AG04450 (cell line): ENCODE measurements around the gene LARGE1. TPM values are rescaled to one million over a fixed set of nuclear protein-coding genes. Genes with fewer than 3 reads are reported as not detected.

Source experiments
- CTCF ChIA-PET: fragments of 300-600, 350-600 bp; formaldehyde crosslinking; extraction: SDS; loops from one replicate; lab custom pipeline; 2022; ENCODE audit warnings: antibody characterized with exemption, inconsistent platforms; lab: Charles Lee
- POLR2A ChIA-PET: fragments of 350-600 bp; formaldehyde crosslinking; extraction: SDS; loops from one replicate; lab custom pipeline; 2021; ENCODE audit warnings: antibody characterized with exemption, inconsistent platforms; lab: Yijun Ruan, JAX
- DNase-seq: peaks from one replicate; pipeline ENCODE4 v3.0.0-alpha.2; 2011; ENCODE audit warnings: low read depth, low spot score
- H3K27ac ChIP-seq: one replicate; pipeline ENCODE4 v1.5.1; 2012; ENCODE audit warnings: low read depth, low read length, control low read depth
- H3K27me3 ChIP-seq: one replicate; pipeline ENCODE4 v1.6.0; 2012; ENCODE audit warnings: low read length; ENCODE audit not compliant: control insufficient read depth, insufficient read depth
- H3K4me3 ChIP-seq: 2 replicates; pipeline ENCODE4 v1.5.1; 2011; ENCODE audit warnings: mild to moderate bottlenecking, low read depth, low read length, control low read depth
- H3K9me3 ChIP-seq: 2 replicates; pipeline ENCODE4 v1.5.1; 2012; ENCODE audit warnings: low read length; ENCODE audit not compliant: control insufficient read depth, insufficient read depth
- polyA plus RNA-seq: library from polyadenylated mRNA; depleted of rRNA; stranded (reverse); fragments of >200 nt; gene quantifications from 2 replicates; pipeline ENCODE4 v1.2.3, GENCODE V29; 2011
- TF ChIP-seq, protein P1 (sequence below): IDR thresholded peaks from 2 replicates; pipeline ENCODE4 v1.5.1; 2011; ENCODE audit warnings: low read depth, low read length, control low read depth, inconsistent platforms

The LARGE1 gene
- polyA plus RNA-seq, 1 experiment: 8.4 TPM

- Histone ChIP-seq H3K9me3 (peaks cover 3% of the 10 kb centered on the region), H3K27ac (no peak overlapping the region), H3K27me3 (no peaks in the 10 kb centered on the region), H3K4me3 (no peak overlapping the region)
- DNase-seq: no peak
- TF ChIP-seq, protein P1, sequence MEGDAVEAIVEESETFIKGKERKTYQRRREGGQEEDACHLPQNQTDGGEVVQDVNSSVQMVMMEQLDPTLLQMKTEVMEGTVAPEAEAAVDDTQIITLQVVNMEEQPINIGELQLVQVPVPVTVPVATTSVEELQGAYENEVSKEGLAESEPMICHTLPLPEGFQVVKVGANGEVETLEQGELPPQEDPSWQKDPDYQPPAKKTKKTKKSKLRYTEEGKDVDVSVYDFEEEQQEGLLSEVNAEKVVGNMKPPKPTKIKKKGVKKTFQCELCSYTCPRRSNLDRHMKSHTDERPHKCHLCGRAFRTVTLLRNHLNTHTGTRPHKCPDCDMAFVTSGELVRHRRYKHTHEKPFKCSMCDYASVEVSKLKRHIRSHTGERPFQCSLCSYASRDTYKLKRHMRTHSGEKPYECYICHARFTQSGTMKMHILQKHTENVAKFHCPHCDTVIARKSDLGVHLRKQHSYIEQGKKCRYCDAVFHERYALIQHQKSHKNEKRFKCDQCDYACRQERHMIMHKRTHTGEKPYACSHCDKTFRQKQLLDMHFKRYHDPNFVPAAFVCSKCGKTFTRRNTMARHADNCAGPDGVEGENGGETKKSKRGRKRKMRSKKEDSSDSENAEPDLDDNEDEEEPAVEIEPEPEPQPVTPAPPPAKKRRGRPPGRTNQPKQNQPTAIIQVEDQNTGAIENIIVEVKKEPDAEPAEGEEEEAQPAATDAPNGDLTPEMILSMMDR: no peak
- ChIA-PET CTCF (no interaction called here), POLR2A (no interaction called here)
Observed at GRCh38 chr22:33895444-33895843, 24.8 kb downstream of the LARGE1 start.

GRCh38 chr22:33894515-33894914 lies 25.8 kb downstream of the LARGE1 start:
- Histone ChIP-seq H3K4me3 (no peak overlapping the region), H3K27me3 (no peaks in the 10 kb centered on the region), H3K27ac (no peak overlapping the region), H3K9me3 (peaks cover 3% of the 10 kb centered on the region)
- CTCF ChIA-PET: no interaction called here
- TF ChIP-seq, protein P1: no peak
- no peak for DNase-seq
- POLR2A ChIA-PET: no interaction called here

DNA sequence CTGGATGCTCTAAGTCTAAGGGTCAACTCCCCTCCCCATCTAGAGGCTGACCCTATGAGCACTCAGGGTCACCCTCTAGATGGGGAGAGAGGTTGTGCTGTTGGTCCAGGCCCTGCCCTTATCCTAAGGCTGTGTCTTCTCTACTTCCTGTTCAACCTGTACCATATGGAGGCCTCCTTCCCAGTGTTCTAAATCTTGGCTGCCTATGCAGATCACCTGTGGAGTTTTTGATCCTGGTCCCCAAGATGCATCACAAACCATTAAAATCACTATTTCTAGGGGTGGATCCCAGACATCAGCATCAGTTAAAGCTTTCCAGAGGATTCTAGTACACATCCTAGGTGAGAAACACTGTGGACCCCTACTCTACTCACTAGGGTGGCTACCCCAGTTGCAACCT lies 26.2 kb downstream of the LARGE1 start:
- Histone ChIP-seq H3K27me3 (no peaks in the 10 kb centered on the region), H3K4me3 (no peak overlapping the region), H3K9me3 (peaks cover 3% of the 10 kb centered on the region), H3K27ac (no peak overlapping the region)
- TF ChIP-seq, protein P1: no peak
- no peak for DNase-seq
- POLR2A ChIA-PET: no interaction called here
- CTCF ChIA-PET: no interaction called here

GRCh38 chr22:33893512-33893911 lies 26.8 kb downstream of the LARGE1 start:
- Histone ChIP-seq H3K4me3 (no peak overlapping the region), H3K9me3 (peaks cover 3% of the 10 kb centered on the region), H3K27ac (no peak overlapping the region), H3K27me3 (no peaks in the 10 kb centered on the region)
- TF ChIP-seq, protein P1: no peak
- POLR2A ChIA-PET: no interaction called here
- DNase-seq: no peak
- CTCF ChIA-PET: interaction anchor here (0.6 kb wide), 1 partner anchor 19 kb away, joined by 3 read pairs; no protein-coding TSS in a partner anchor

DNA sequence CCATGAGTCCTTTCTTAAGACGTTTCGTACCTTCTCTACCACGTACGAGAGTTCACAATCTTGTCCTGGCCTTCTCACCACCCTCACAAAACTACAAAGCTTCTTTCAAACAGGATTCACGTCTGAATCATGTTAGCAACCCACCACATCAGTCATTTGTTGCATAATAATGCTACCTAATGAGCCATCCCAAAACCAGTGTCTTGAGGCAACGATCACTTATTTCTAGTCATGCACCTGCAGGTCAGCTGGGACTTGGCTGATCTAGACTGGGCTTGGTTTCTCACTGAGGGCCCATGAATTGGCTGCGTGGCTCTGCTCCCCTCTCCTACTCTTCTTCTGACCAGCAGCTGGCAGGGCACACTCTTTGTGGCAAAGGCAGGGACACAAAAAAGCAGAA lies 28.3 kb downstream of the LARGE1 start:
- CTCF ChIA-PET: no interaction called here

More for the DNA sequence above, 28.3 kb downstream of the LARGE1 start:
- POLR2A ChIA-PET: no interaction called here
- Histone ChIP-seq H3K27ac (no peak overlapping the region), H3K27me3 (no peaks in the 10 kb centered on the region), H3K9me3 (peaks cover 3% of the 10 kb centered on the region), H3K4me3 (no peak overlapping the region)
- TF ChIP-seq, protein P1: no peak
- DNase-seq: no peak
